ENCODE measurements around the gene NRG3.

The NRG3 gene

DNA sequence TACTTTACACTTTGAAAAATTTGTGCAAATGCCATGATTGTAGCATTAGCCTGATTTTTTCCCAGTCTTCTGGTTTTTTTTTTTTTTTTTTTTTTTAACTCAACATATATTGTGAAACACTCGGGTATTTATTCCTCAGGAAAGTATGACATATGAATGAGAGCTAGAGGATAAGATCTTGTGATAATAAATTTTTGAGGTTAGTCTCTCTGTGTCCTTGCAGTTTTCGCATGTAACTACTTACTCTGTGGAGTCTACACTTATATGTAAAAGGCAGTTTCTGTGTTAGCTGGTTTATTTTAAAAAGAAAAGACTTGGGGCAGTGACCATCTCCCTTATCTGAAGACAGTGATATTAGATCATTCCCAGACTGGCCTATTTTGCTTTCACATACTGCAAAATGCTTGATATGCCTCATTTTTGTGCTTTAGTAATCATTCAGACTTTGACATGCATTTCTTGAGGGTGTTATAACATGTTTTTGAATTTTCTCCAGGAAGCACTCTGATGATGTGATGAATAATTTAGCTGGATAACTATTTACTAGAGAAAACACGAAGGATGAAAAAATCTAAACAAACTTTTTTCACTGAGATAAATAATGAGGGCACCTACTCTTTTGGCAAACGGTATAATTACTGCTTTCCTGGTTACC, 371.0 kb downstream of the NRG3 start:
- TF ChIP-seq, protein P1, sequence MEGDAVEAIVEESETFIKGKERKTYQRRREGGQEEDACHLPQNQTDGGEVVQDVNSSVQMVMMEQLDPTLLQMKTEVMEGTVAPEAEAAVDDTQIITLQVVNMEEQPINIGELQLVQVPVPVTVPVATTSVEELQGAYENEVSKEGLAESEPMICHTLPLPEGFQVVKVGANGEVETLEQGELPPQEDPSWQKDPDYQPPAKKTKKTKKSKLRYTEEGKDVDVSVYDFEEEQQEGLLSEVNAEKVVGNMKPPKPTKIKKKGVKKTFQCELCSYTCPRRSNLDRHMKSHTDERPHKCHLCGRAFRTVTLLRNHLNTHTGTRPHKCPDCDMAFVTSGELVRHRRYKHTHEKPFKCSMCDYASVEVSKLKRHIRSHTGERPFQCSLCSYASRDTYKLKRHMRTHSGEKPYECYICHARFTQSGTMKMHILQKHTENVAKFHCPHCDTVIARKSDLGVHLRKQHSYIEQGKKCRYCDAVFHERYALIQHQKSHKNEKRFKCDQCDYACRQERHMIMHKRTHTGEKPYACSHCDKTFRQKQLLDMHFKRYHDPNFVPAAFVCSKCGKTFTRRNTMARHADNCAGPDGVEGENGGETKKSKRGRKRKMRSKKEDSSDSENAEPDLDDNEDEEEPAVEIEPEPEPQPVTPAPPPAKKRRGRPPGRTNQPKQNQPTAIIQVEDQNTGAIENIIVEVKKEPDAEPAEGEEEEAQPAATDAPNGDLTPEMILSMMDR (IDR thresholded peaks at IDR 0.05; ENCODE audit: low read depth, low read length, missing control alignments) = no peak
- H3K4me3 ChIP-seq (replicated peaks; ENCODE audit: low read depth, low read length) = no peak overlapping the region
- DNase-seq (ENCODE audit: extremely low read depth, low read depth) = no peak

DNA sequence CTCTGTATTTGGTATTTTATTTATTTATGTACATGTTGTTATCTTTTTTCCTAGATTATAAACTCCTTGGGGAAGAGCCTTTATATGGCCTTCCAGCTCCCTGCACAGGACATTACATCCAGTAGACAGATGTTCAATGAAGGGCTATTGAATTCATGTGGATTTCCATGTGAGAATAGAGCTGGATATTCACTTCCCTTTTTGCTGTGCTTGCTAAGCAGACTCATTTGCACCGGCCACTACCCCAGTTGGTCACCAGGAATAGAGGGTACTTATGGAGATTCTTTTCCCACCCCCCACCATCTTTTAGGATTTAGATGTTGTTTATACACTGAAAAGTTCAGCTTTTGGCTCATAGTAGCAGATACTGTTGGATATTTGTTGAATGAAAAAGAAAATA, 374.1 kb downstream of the NRG3 start:
- TF ChIP-seq, protein P1 (IDR thresholded peaks at IDR 0.05; ENCODE audit: low read depth, low read length, missing control alignments) = no peak
- no peak for DNase-seq (ENCODE audit: extremely low read depth, low read depth)
- no peak overlapping the region for H3K4me3 ChIP-seq (replicated peaks; ENCODE audit: low read depth, low read length)

DNA sequence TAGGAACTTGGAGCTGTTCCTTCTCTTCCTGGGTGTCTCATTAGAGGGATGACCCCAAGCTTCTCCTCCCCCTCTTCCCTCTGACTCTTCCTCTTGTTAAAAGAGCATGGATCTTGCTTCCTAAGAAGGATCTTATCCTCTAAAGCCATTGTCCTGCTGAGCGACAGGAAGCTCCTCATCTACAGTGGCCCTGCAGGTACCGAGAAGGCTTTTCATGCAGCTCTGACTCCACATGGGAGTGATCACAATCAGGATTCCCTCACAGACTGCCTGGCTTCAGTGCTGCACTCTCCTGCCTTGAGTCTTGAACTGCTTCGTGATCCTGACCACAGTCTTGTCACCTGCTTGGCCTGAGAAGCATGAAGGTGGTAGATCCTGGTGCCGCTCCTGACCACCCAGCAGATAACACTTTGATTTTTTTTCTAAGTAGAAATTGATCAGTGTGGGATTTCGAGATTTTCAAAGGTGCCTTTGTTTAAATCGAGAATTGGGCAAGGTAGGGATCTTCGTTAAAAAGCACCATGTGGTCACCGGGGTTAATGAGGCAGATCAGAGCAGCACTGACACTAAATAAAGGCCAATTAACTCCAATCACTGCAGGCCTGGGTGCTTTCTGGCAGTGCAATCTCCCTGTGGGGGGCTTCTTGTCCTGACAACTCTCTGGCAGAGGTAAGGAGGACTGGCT, 376.4 kb downstream of the NRG3 start:
- DNase-seq (ENCODE audit: extremely low read depth, low read depth) = no peak
- H3K4me3 ChIP-seq (replicated peaks; ENCODE audit: low read depth, low read length) = no peak overlapping the region
- TF ChIP-seq, protein P1 (IDR thresholded peaks at IDR 0.05; ENCODE audit: low read depth, low read length, missing control alignments) = no peak

DNA sequence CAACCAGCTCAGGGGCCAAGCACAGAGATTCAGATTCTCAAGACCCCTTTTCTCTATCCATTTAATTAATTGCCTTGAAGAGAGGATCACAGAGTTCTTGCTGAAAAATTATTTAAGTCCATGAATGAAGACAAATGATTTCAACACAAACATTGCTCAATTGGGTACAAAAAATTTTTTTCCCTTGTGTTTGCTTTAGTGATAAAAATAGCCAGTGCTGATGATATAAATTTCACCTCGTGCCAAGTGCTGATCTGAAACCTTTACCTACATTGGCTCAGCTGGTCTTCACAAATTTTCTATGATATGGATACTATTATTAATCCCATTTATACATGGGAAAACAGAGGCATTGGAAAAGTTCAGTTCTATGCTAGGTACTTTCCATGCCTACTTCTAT, 377.1 kb downstream of the NRG3 start:
- TF ChIP-seq, protein P1 (IDR thresholded peaks at IDR 0.05; ENCODE audit: low read depth, low read length, missing control alignments) = no peak
- no peak overlapping the region for H3K4me3 ChIP-seq (replicated peaks; ENCODE audit: low read depth, low read length)
- no peak for DNase-seq (ENCODE audit: extremely low read depth, low read depth)

DNA sequence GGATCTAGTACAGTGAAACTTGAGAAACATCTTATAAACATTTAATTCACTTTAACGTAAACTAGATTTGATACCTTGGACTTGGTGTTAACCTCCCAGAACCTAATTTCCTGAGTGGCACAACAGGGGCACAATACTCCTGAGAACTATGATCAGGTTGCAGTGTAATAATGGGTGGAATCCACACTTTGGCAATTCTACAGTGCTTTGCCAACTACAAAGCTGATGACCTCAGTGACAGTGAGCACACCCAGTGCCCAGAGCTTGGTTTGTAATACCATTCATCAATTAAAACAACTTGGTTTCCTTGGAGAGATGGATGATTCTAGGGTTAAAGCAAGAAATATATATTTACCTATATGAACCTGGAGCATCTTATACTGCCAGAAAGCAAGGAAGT, 379.2 kb downstream of the NRG3 start:
- no peak overlapping the region for H3K4me3 ChIP-seq (replicated peaks; ENCODE audit: low read depth, low read length)
- TF ChIP-seq, protein P1 (IDR thresholded peaks at IDR 0.05; ENCODE audit: low read depth, low read length, missing control alignments) = no peak
- DNase-seq (ENCODE audit: extremely low read depth, low read depth) = no peak

DNA sequence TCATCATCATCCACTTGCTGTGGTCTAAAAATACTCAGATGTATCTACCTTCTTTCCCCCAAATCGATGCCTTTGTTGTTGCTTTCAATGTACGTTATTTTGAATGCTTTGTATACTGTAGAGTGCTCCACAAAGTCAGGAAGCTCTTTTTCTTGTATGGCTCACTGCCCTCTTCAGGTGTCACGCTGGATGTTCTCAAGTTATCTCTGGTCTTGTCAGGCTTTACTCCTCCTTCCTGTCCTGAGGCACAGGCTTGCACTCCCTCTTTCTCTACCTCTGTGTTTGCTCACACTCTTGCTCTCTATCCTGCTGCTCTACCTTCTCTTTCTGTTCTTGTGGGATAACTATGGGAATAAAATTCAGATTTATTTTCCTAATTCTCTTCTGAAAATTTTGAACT, 381.3 kb downstream of the NRG3 start:
- TF ChIP-seq, protein P1 (IDR thresholded peaks at IDR 0.05; ENCODE audit: low read depth, low read length, missing control alignments) = no peak
- no peak for DNase-seq (ENCODE audit: extremely low read depth, low read depth)

More for the DNA sequence above, 381.3 kb downstream of the NRG3 start:
- H3K4me3 ChIP-seq (replicated peaks; ENCODE audit: low read depth, low read length) = no peak overlapping the region
